Kidney epithelial cell (primary cell): ENCODE measurements around the gene CCDC8. TPM values are rescaled to one million over a fixed set of nuclear protein-coding genes. Genes with fewer than 3 reads are reported as not detected.

ENCODE experiments used
- DNase-seq: peaks from one replicate; pipeline ENCODE4 v3.0.0-alpha.2; 2010; ENCODE audit warnings: low read depth
- H3K27me3 ChIP-seq: 2 replicates; pipeline ENCODE4 v1.6.0; 2011; ENCODE audit warnings: low read length; ENCODE audit not compliant: control insufficient read depth, insufficient read depth
- H3K36me3 ChIP-seq: 2 replicates; pipeline ENCODE4 v1.5.1; 2011; ENCODE audit warnings: low read length; ENCODE audit not compliant: control insufficient read depth, insufficient read depth
- H3K4me3 ChIP-seq: 2 replicates; pipeline ENCODE4 v1.5.1; 2011; ENCODE audit warnings: low read depth, mild to moderate bottlenecking, control low read depth, low read length
- CTCF ChIP-seq: IDR thresholded peaks from 2 replicates; pipeline ENCODE4 v1.5.1; 2011; ENCODE audit warnings: mild to moderate bottlenecking, moderate library complexity, low read length, control low read depth, inconsistent platforms; ENCODE audit not compliant: insufficient read depth, poor library complexity, severe bottlenecking
- total RNA-seq: library from RNA; depleted of rRNA; stranded (reverse); fragments of >200 nt; gene quantifications from 2 replicates; pipeline ENCODE4 v1.2.3, GENCODE V29; 2015

CCDC8 gene
- total RNA-seq, 1 donor from 2014 or later = 21.8 TPM

- Histone ChIP-seq H3K4me3 (no peak overlapping the region), H3K27me3 (no peaks in the 10 kb centered on the region), H3K36me3 (peaks cover 2% of the 10 kb centered on the region)
- no peak for DNase-seq
- no peak for TF ChIP-seq CTCF
Observed at GRCh38 chr19:46371371-46371901, 41.9 kb downstream of the CCDC8 start.

GRCh38 chr19:46369817-46370216, 43.5 kb downstream of the CCDC8 start:
- Histone ChIP-seq H3K36me3 (no peaks in the 10 kb centered on the region), H3K4me3 (no peak overlapping the region), H3K27me3 (no peaks in the 10 kb centered on the region)
- no peak for TF ChIP-seq CTCF
- no peak for DNase-seq

- H3K4me3 ChIP-seq = no peak overlapping the region
- TF ChIP-seq CTCF = no peak
- no peak for DNase-seq
- no peaks in the 10 kb centered on the region for H3K36me3 ChIP-seq
- no peaks in the 10 kb centered on the region for H3K27me3 ChIP-seq
Observed at GRCh38 chr19:46368116-46368515, 45.2 kb downstream of the CCDC8 start.

GRCh38 chr19:46367426-46367825, 45.9 kb downstream of the CCDC8 start:
- Histone ChIP-seq H3K36me3 (no peaks in the 10 kb centered on the region), H3K4me3 (no peak overlapping the region), H3K27me3 (no peaks in the 10 kb centered on the region)
- no peak for TF ChIP-seq CTCF
- DNase-seq = no peak

GRCh38 chr19:46366620-46367292, 46.6 kb downstream of the CCDC8 start:
- no peak for DNase-seq
- no peaks in the 10 kb centered on the region for H3K36me3 ChIP-seq
- TF ChIP-seq CTCF = no peak
- no peak overlapping the region for H3K4me3 ChIP-seq
- H3K27me3 ChIP-seq = no peaks in the 10 kb centered on the region

- Histone ChIP-seq H3K36me3 (no peaks in the 10 kb centered on the region), H3K4me3 (no peak overlapping the region), H3K27me3 (no peaks in the 10 kb centered on the region)
- no peak for TF ChIP-seq CTCF
- no peak for DNase-seq
Observed at GRCh38 chr19:46365561-46365960, 47.8 kb downstream of the CCDC8 start.
